RWPE1 (cell line): ENCODE data around the gene YBX2.

ENCODE experiments used
- CTCF ChIA-PET: fragments of 350-600 bp; sonication (Branson Sonifier 250); formaldehyde crosslinking; extraction: SDS; loops from one replicate; lab custom pipeline; 2021; lab: Yijun Ruan, JAX
- POLR2A ChIA-PET: fragments of 400-600 bp; formaldehyde crosslinking; extraction: SDS; loops from one replicate; lab custom pipeline; 2020; ENCODE audit warnings: antibody characterized with exemption; ENCODE audit not compliant: low non-redundant PET; lab: Yijun Ruan, JAX
- DNase-seq: peaks from one replicate; pipeline ENCODE4 v3.0.0; 2012; ENCODE audit warnings: low spot score
- H3K27ac ChIP-seq: fragments of 450-650 bp; 2 replicates; pipeline ENCODE4 v1.5.1; 2017
- CTCF ChIP-seq: fragments of 450-650 bp; conservative IDR thresholded peaks from 2 replicates; pipeline ENCODE4 v1.5.1; 2017; ENCODE audit warnings: low read depth, mild to moderate bottlenecking

Gene YBX2

GRCh38 chr17:7306911-7307685, 12.7 kb upstream of the YBX2 start, which contains the start of gene EIF5A:
Gene EIF5A (plus strand): TSS chr17:7307628. CDS start chr17:7309636, 2,008 bp downstream.
- TF ChIP-seq CTCF: no peak
- peak; percentile 100 for DNase-seq
- CTCF ChIA-PET: interaction anchor here (0.5 kb wide), 1 partner anchor 1681 kb away, joined by 4 read pairs; no protein-coding TSS in a partner anchor
- H3K27ac ChIP-seq: peak within 1 kb of the TSS; percentile 98
- POLR2A ChIA-PET: no interaction called here

- H3K27ac ChIP-seq: no peak overlapping the region
- ChIA-PET POLR2A (no interaction called here), CTCF (no interaction called here)
- DNase-seq: no peak
- no peak for TF ChIP-seq CTCF
Observed at GRCh38 chr17:7304179-7304578, 9.7 kb upstream of the YBX2 start.

GRCh38 chr17:7296189-7296861, 1.9 kb upstream of the YBX2 start:
- DNase-seq: peak; percentile 55

GRCh38 chr17:7295230-7296180, 1.1 kb upstream of the YBX2 start:
- peak overlapping the region; percentile 81 for H3K27ac ChIP-seq
- ChIA-PET POLR2A (interaction anchor here (0.6 to 0.9 kb wide), 2 partner anchors 14 to 97 kb away, joined by 3 to 5 read pairs; partner anchors contain the start of gene SLC2A4), CTCF (interaction anchor here (0.6 to 1.9 kb wide), 12 partner anchors 10 to 281 kb away, joined by 3 to 48 read pairs (median 5); partner anchors contain the start of genes GPS2 and SLC2A4)
- TF ChIP-seq CTCF: no peak
- DNase-seq: no peak

More at GRCh38 chr17:7296189-7296861, 1.9 kb upstream of the YBX2 start:
- CTCF ChIA-PET: interaction anchor here (0.6 to 1.9 kb wide), 21 partner anchors 9 to 282 kb away, joined by 3 to 48 read pairs (median 4); partner anchors contain the start of genes CLDN7, CTDNEP1, GABARAP and GPS2
- peak; percentile 94 for TF ChIP-seq CTCF
- peak overlapping the region; percentile 81 for H3K27ac ChIP-seq
- POLR2A ChIA-PET: interaction anchor here (0.9 kb wide), 1 partner anchor 15 kb away, joined by 3 read pairs; the partner anchor contains the start of gene SLC2A4

- no peak for TF ChIP-seq CTCF
- CTCF ChIA-PET: no interaction called here
- peak; percentile 42 for DNase-seq
- POLR2A ChIA-PET: interaction anchor here (1.1 kb wide), 1 partner anchor 13 kb away, joined by 4 read pairs; the partner anchor contains the start of gene SLC2A4
- peak overlapping the region; percentile 81 for H3K27ac ChIP-seq
Observed at GRCh38 chr17:7293816-7294613, 424 bp downstream of the YBX2 start.
